ENCODE results near the gene ACTL6B. TPM values are rescaled to one million over a fixed set of nuclear protein-coding genes. Genes with fewer than 3 reads are reported as not detected.
A peak's percentile ranks its signal among the peaks of the same experiment; 100 is the strongest.

ACTL6B gene
- total and polyA plus RNA-seq, 9 of the 15 experiments (the other 6 are each of a cell fraction or from before 2014, with no cell fraction given) = not detected

DNA sequence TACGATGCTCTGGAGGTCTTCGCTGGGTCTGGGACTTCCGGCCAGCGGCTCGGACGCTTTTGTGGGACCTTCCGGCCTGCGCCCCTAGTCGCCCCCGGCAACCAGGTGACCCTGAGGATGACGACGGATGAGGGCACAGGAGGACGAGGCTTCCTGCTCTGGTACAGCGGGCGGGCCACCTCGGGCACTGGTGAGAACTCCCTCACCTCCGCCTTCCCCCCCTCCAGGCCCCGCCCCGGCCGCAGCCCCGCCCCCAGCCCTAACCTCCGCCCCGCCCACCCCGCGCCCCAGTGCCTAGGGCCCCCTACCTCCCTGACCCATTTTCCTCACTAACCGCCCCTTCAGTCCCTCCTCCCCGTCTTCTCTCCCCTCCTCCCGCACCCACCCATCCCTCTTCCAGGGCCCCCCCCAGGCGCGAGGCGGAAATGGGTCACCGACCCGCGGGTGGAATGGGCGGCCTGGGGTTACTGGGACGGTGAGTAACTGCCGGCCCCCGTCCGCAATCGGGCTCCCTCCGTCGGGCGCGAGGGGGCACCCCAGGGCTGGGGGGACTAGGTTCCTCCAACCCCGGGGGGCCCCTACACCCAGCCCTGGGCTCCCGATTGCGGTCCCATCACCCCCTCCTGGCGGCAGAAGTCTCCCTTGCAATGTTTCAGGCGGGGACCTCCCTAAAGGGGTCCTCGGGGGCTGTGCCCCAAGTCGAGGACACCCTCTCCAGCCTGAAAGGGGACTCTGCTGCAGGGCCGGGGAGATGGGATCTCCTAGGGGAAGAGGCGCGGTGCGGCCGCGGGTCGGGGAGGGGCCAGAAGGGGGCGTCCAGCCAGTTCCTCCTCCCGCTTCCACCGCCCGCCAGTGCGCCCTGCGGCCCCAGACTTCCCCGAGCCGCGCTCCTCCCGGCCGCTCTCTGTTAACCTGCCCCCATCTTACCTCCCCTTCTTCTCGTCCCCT is 51.9 kb downstream of the ACTL6B start (continued):
- TF ChIP-seq SIX5 (IDR thresholded peaks at IDR 0.05; ENCODE audit: borderline replicate concordance in 1 of 2, insufficient read depth in 1 of 2, low read depth in 1 of 2, low read length in 2 of 2) (no peak), ARID3A (IDR thresholded peaks at IDR 0.05; ENCODE audit: borderline replicate concordance, low read depth, low read length) (no peak), XRCC3 (IDR thresholded peaks at IDR 0.05) (no peak), ZBTB26 (CRISPR knock-in tag; IDR thresholded peaks at IDR 0.05) (no peak), ESRRB (CRISPR knock-in tag; IDR thresholded peaks at IDR 0.05; ENCODE audit: borderline replicate concordance) (no peak), EHMT2 (IDR thresholded peaks at IDR 0.05) (no peak), DMBX1 (CRISPR knock-in tag; IDR thresholded peaks at IDR 0.05; ENCODE audit: borderline replicate concordance) (no peak), FOXM1 (IDR thresholded peaks at IDR 0.05; ENCODE audit: low read depth) (no peak; the same call in 1 of the 2 replicates), FOXM1 (CRISPR knock-in tag; IDR thresholded peaks at IDR 0.05; ENCODE audit: low read depth) (peak; percentile 44; the same call in 1 of the 2 replicates), SMAD1 (IDR thresholded peaks at IDR 0.05; ENCODE audit: low read depth, low read length, partially characterized antibody) (peak; percentile 67), CHD1 (IDR thresholded peaks at IDR 0.05; ENCODE audit: low read length) (no peak)
- TF ChIP-seq, protein P1, sequence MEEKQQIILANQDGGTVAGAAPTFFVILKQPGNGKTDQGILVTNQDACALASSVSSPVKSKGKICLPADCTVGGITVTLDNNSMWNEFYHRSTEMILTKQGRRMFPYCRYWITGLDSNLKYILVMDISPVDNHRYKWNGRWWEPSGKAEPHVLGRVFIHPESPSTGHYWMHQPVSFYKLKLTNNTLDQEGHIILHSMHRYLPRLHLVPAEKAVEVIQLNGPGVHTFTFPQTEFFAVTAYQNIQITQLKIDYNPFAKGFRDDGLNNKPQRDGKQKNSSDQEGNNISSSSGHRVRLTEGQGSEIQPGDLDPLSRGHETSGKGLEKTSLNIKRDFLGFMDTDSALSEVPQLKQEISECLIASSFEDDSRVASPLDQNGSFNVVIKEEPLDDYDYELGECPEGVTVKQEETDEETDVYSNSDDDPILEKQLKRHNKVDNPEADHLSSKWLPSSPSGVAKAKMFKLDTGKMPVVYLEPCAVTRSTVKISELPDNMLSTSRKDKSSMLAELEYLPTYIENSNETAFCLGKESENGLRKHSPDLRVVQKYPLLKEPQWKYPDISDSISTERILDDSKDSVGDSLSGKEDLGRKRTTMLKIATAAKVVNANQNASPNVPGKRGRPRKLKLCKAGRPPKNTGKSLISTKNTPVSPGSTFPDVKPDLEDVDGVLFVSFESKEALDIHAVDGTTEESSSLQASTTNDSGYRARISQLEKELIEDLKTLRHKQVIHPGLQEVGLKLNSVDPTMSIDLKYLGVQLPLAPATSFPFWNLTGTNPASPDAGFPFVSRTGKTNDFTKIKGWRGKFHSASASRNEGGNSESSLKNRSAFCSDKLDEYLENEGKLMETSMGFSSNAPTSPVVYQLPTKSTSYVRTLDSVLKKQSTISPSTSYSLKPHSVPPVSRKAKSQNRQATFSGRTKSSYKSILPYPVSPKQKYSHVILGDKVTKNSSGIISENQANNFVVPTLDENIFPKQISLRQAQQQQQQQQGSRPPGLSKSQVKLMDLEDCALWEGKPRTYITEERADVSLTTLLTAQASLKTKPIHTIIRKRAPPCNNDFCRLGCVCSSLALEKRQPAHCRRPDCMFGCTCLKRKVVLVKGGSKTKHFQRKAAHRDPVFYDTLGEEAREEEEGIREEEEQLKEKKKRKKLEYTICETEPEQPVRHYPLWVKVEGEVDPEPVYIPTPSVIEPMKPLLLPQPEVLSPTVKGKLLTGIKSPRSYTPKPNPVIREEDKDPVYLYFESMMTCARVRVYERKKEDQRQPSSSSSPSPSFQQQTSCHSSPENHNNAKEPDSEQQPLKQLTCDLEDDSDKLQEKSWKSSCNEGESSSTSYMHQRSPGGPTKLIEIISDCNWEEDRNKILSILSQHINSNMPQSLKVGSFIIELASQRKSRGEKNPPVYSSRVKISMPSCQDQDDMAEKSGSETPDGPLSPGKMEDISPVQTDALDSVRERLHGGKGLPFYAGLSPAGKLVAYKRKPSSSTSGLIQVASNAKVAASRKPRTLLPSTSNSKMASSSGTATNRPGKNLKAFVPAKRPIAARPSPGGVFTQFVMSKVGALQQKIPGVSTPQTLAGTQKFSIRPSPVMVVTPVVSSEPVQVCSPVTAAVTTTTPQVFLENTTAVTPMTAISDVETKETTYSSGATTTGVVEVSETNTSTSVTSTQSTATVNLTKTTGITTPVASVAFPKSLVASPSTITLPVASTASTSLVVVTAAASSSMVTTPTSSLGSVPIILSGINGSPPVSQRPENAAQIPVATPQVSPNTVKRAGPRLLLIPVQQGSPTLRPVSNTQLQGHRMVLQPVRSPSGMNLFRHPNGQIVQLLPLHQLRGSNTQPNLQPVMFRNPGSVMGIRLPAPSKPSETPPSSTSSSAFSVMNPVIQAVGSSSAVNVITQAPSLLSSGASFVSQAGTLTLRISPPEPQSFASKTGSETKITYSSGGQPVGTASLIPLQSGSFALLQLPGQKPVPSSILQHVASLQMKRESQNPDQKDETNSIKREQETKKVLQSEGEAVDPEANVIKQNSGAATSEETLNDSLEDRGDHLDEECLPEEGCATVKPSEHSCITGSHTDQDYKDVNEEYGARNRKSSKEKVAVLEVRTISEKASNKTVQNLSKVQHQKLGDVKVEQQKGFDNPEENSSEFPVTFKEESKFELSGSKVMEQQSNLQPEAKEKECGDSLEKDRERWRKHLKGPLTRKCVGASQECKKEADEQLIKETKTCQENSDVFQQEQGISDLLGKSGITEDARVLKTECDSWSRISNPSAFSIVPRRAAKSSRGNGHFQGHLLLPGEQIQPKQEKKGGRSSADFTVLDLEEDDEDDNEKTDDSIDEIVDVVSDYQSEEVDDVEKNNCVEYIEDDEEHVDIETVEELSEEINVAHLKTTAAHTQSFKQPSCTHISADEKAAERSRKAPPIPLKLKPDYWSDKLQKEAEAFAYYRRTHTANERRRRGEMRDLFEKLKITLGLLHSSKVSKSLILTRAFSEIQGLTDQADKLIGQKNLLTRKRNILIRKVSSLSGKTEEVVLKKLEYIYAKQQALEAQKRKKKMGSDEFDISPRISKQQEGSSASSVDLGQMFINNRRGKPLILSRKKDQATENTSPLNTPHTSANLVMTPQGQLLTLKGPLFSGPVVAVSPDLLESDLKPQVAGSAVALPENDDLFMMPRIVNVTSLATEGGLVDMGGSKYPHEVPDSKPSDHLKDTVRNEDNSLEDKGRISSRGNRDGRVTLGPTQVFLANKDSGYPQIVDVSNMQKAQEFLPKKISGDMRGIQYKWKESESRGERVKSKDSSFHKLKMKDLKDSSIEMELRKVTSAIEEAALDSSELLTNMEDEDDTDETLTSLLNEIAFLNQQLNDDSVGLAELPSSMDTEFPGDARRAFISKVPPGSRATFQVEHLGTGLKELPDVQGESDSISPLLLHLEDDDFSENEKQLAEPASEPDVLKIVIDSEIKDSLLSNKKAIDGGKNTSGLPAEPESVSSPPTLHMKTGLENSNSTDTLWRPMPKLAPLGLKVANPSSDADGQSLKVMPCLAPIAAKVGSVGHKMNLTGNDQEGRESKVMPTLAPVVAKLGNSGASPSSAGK (IDR thresholded peaks at IDR 0.05) = peak; percentile 4; the same call in 1 of the 2 replicates

All from K562 (cell line).